ENCODE data around the gene HM13.
A peak's percentile ranks its signal among the peaks of the same experiment; 100 is the strongest.
"Not testable (repeated sequence)": the region's sequence is repeated elsewhere in the genome, so short reads cannot be mapped to it uniquely, and the experiment has no call there.

The HM13 gene

DNA sequence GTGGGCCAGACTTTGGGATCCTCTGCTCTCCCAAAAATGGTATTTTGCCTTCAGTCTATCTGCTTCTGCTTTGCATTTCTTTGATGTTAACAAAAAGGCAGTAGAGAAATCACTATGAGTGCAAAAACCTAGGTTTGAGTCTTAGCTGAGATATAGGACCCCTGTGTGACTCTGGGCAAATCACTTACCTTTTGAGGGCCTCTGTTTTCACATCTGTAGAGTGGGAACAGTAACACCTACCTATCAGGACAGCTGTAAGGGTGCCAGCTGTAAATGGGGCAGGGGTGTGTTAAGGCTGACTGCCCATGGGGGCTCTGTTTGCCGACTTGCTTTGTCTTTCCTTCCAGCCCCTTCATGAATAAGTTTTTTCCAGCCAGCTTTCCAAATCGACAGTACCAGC is 30.4 kb downstream of the HM13 start:
- no peak overlapping the region for H3K14ac ChIP-seq (ENCODE audit: low read length)
- H3K79me2 ChIP-seq (ENCODE audit: control insufficient read depth, insufficient read depth, low read length, poor library complexity), result peaks cover 2% of the 10 kb centered on the region
- no peak overlapping the region for H2AK5ac ChIP-seq (ENCODE audit: low read length)
- peak overlapping the region; percentile 13 for H3K18ac ChIP-seq (ENCODE audit: low read length)
- H3K9ac ChIP-seq (ENCODE audit: low read length), result no peak overlapping the region
- no peaks in the 10 kb centered on the region for H3K9me3 ChIP-seq (ENCODE audit: insufficient read depth, low read depth, low read length)
- H4K8ac ChIP-seq (ENCODE audit: low read depth, low read length), result peak overlapping the region; percentile 10
- H2AFZ ChIP-seq (ENCODE audit: insufficient read depth, low read length, poor library complexity), result no peak overlapping the region
- H3K23ac ChIP-seq (ENCODE audit: low read length), result no peak overlapping the region
- peaks cover 17% of the 10 kb centered on the region for H3K79me1 ChIP-seq (ENCODE audit: low read length)
- peak overlapping the region; percentile 10 for H2BK5ac ChIP-seq (ENCODE audit: low read depth, low read length, poor library complexity)
- H2BK12ac ChIP-seq (ENCODE audit: low read length), result peak overlapping the region; percentile 24
- no peak overlapping the region for H4K12ac ChIP-seq (ENCODE audit: low read depth, low read length)
- peak overlapping the region; percentile 11 for H3K4ac ChIP-seq (ENCODE audit: low read depth, low read length)
- no peak for DNase-seq
- peak overlapping the region; percentile 45 for H2BK120ac ChIP-seq (ENCODE audit: insufficient read depth, low read length, poor library complexity)
- H3K4me2 ChIP-seq (ENCODE audit: low read length), result no peak overlapping the region
- no CpG with 5 or more reads among the region's 2 CpGs for WGBS (ENCODE audit: extremely low coverage, insufficient coverage, insufficient read length)
- H3K27me3 ChIP-seq (ENCODE audit: insufficient read depth, low read length), result no peaks in the 10 kb centered on the region
- H3K27ac ChIP-seq (ENCODE audit: low read depth, low read length), result peak overlapping the region; percentile 91
- peak overlapping the region; percentile 62 for H4K91ac ChIP-seq (ENCODE audit: low read depth, low read length)
- peaks cover 36 to 46% of the 10 kb centered on the region in 2 experiments for H3K36me3 ChIP-seq (ENCODE audit: control insufficient read depth in 1 of 2, insufficient read depth in 2 of 2, low read length in 2 of 2)
- H3K4me3 ChIP-seq (ENCODE audit: low read depth, low read length), result no peak overlapping the region
- H3K4me1 ChIP-seq (ENCODE audit: control insufficient read depth in 1 of 2, insufficient read depth in 2 of 2, low read length in 2 of 2), result peaks cover 21 to 37% of the 10 kb centered on the region in 2 experiments

DNA sequence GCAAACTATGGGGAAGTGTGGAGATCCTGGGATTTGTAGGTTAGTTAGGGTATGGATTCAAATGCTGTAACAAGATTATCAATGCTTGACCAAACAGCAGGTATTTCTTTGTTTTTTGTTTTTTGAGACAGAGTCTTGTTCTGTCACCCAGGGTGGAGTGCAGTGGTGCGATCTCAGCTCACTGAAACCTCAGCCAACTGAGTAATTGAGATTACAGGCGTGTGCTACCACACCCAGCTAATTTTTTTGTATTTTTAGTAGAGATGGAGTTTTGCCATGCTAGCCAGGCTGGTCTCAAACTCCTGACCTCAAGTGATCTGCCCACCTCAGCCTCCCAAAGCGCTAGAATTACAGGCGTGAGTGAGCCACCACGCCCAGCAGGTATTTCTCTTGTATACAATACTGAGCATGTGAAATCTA is 31.4 kb downstream of the HM13 start:
- Histone ChIP-seq H3K79me1 (ENCODE audit: low read length) (peaks cover 17% of the 10 kb centered on the region), H3K36me3 (ENCODE audit: control insufficient read depth in 1 of 2, insufficient read depth in 2 of 2, low read length in 2 of 2) (peaks cover 37 to 48% of the 10 kb centered on the region in 2 experiments), H3K4me1 (ENCODE audit: control insufficient read depth in 1 of 2, insufficient read depth in 2 of 2, low read length in 2 of 2) (peaks cover 21 to 32% of the 10 kb centered on the region in 2 experiments)
- H3K79me2 ChIP-seq (ENCODE audit: control insufficient read depth, insufficient read depth, low read length, poor library complexity); H2BK120ac ChIP-seq (ENCODE audit: insufficient read depth, low read length, poor library complexity); H3K18ac ChIP-seq (ENCODE audit: low read length); H3K27ac ChIP-seq (ENCODE audit: low read depth, low read length); H4K12ac ChIP-seq (ENCODE audit: low read depth, low read length); H3K14ac ChIP-seq (ENCODE audit: low read length); H4K91ac ChIP-seq (ENCODE audit: low read depth, low read length); H2AK5ac ChIP-seq (ENCODE audit: low read length); H3K27me3 ChIP-seq (ENCODE audit: insufficient read depth, low read length); H2BK12ac ChIP-seq (ENCODE audit: low read length); H2BK5ac ChIP-seq (ENCODE audit: low read depth, low read length, poor library complexity); H3K9me3 ChIP-seq (ENCODE audit: insufficient read depth, low read depth, low read length); H2AFZ ChIP-seq (ENCODE audit: insufficient read depth, low read length, poor library complexity); H3K4me3 ChIP-seq (ENCODE audit: low read depth, low read length); H3K4me2 ChIP-seq (ENCODE audit: low read length); H3K9ac ChIP-seq (ENCODE audit: low read length); H3K23ac ChIP-seq (ENCODE audit: low read length); DNase-seq; H4K8ac ChIP-seq (ENCODE audit: low read depth, low read length); H3K4ac ChIP-seq (ENCODE audit: low read depth, low read length): not testable (repeated sequence)
- no CpG with 5 or more reads among the region's 5 CpGs for WGBS (ENCODE audit: extremely low coverage, insufficient coverage, insufficient read length)

- Histone ChIP-seq H3K18ac (ENCODE audit: low read length) (peak overlapping the region; percentile 48), H3K4me1 (ENCODE audit: control insufficient read depth in 1 of 2, insufficient read depth in 2 of 2, low read length in 2 of 2) (peaks cover 27 to 38% of the 10 kb centered on the region in 2 experiments), H3K36me3 (ENCODE audit: control insufficient read depth in 1 of 2, insufficient read depth in 2 of 2, low read length in 2 of 2) (peaks cover 41 to 58% of the 10 kb centered on the region in 2 experiments), H4K12ac (ENCODE audit: low read depth, low read length) (peak overlapping the region; percentile 89), H3K14ac (ENCODE audit: low read length) (peak overlapping the region; percentile 78), H2BK120ac (ENCODE audit: insufficient read depth, low read length, poor library complexity) (peak overlapping the region; percentile 79), H3K4me2 (ENCODE audit: low read length) (peak overlapping the region; percentile 58), H2AFZ (ENCODE audit: insufficient read depth, low read length, poor library complexity) (peak overlapping the region; percentile 72), H2BK12ac (ENCODE audit: low read length) (peak overlapping the region; percentile 26), H3K4me3 (ENCODE audit: low read depth, low read length) (peak overlapping the region; percentile 55), H2AK5ac (ENCODE audit: low read length) (peak overlapping the region; percentile 56), H3K23ac (ENCODE audit: low read length) (no peak overlapping the region), H3K79me1 (ENCODE audit: low read length) (peaks cover 13% of the 10 kb centered on the region), H3K79me2 (ENCODE audit: control insufficient read depth, insufficient read depth, low read length, poor library complexity) (peaks cover 2% of the 10 kb centered on the region), H3K4ac (ENCODE audit: low read depth, low read length) (peak overlapping the region; percentile 20), H4K8ac (ENCODE audit: low read depth, low read length) (peak overlapping the region; percentile 83), H3K9ac (ENCODE audit: low read length) (peak overlapping the region; percentile 2), H3K27me3 (ENCODE audit: insufficient read depth, low read length) (no peaks in the 10 kb centered on the region), H2BK5ac (ENCODE audit: low read depth, low read length, poor library complexity) (peak overlapping the region; percentile 66), H4K91ac (ENCODE audit: low read depth, low read length) (peak overlapping the region; percentile 71), H3K9me3 (ENCODE audit: insufficient read depth, low read depth, low read length) (no peaks in the 10 kb centered on the region), H3K27ac (ENCODE audit: low read depth, low read length) (peak overlapping the region; percentile 84)
- DNase-seq, result peak; percentile 85 to 90
- no CpG with 5 or more reads among the region's 36 CpGs for WGBS (ENCODE audit: extremely low coverage, insufficient coverage, insufficient read length)
These were observed 32.9 kb downstream of the HM13 start for GRCh38 chr20:31547017-31547675.

GRCh38 chr20:31547720-31548298 is 33.6 kb downstream of the HM13 start:
- Histone ChIP-seq H3K27me3 (ENCODE audit: insufficient read depth, low read length) (no peaks in the 10 kb centered on the region), H3K79me2 (ENCODE audit: control insufficient read depth, insufficient read depth, low read length, poor library complexity) (peaks cover 2% of the 10 kb centered on the region), H2AK5ac (ENCODE audit: low read length) (no peak overlapping the region), H3K23ac (ENCODE audit: low read length) (no peak overlapping the region), H3K14ac (ENCODE audit: low read length) (no peak overlapping the region), H2BK5ac (ENCODE audit: low read depth, low read length, poor library complexity) (no peak overlapping the region), H3K9ac (ENCODE audit: low read length) (peak overlapping the region; percentile 77), H3K4me2 (ENCODE audit: low read length) (peak overlapping the region; percentile 58), H4K91ac (ENCODE audit: low read depth, low read length) (peak overlapping the region; percentile 38), H2AFZ (ENCODE audit: insufficient read depth, low read length, poor library complexity) (no peak overlapping the region), H3K4me1 (ENCODE audit: control insufficient read depth in 1 of 2, insufficient read depth in 2 of 2, low read length in 2 of 2) (peaks cover 27 to 38% of the 10 kb centered on the region in 2 experiments), H3K27ac (ENCODE audit: low read depth, low read length) (no peak overlapping the region), H3K79me1 (ENCODE audit: low read length) (peaks cover 13% of the 10 kb centered on the region), H3K9me3 (ENCODE audit: insufficient read depth, low read depth, low read length) (no peaks in the 10 kb centered on the region), H2BK120ac (ENCODE audit: insufficient read depth, low read length, poor library complexity) (no peak overlapping the region), H4K8ac (ENCODE audit: low read depth, low read length) (no peak overlapping the region), H3K18ac (ENCODE audit: low read length) (no peak overlapping the region), H4K12ac (ENCODE audit: low read depth, low read length) (no peak overlapping the region), H3K4ac (ENCODE audit: low read depth, low read length) (peak overlapping the region; percentile 28), H3K4me3 (ENCODE audit: low read depth, low read length) (no peak overlapping the region), H3K36me3 (ENCODE audit: control insufficient read depth in 1 of 2, insufficient read depth in 2 of 2, low read length in 2 of 2) (peaks cover 44 to 62% of the 10 kb centered on the region in 2 experiments), H2BK12ac (ENCODE audit: low read length) (no peak overlapping the region)
- no CpG with 5 or more reads among the region's 6 CpGs for WGBS (ENCODE audit: extremely low coverage, insufficient coverage, insufficient read length)
- DNase-seq, result no peak
